Transverse colon (tissue), 4 donors: ENCODE data around the gene PTBP3. TPM values are rescaled to one million over a fixed set of nuclear protein-coding genes. Genes with fewer than 3 reads are reported as not detected.
A peak's percentile ranks its signal among the peaks of the same experiment; 100 is the strongest.

Experiments used
- DNase-seq: peaks from one replicate; pipeline ENCODE4 v3.0.0-alpha.2; 2019
- H3K27ac ChIP-seq, 4 donors: fragments of 200-600 bp; sonication (generic); 2 replicates each; pipeline ENCODE4 v1.5.1; 2016 to 2018; ENCODE audit warnings: inconsistent platforms in 4 of 4
- H3K27me3 ChIP-seq: fragments of 200-600 bp; sonication (generic); 2 replicates; pipeline ENCODE4 v1.5.1; 2017; ENCODE audit warnings: inconsistent platforms
- H3K36me3 ChIP-seq, 4 donors: fragments of 200-600 bp; sonication (generic); 2 replicates each; pipeline ENCODE4 v1.5.1; 2017 to 2019; ENCODE audit warnings: inconsistent platforms in 4 of 4
- H3K4me1 ChIP-seq, 4 donors: fragments of 200-600 bp; sonication (generic); 2 replicates each; pipeline ENCODE4 v1.5.1; 2017 to 2020; ENCODE audit warnings: inconsistent platforms in 4 of 4
- H3K4me3 ChIP-seq, 4 donors: fragments of 200-600 bp; sonication (generic); 1 replicate in 1 of 4; 2 replicates in 3 of 4; pipeline versions ENCODE4 v1.5.1 to v1.6.1; 2017 to 2019; ENCODE audit warnings: inconsistent platforms in 4 of 4
- H3K9me3 ChIP-seq, 2 donors: fragments of 200-600 bp; sonication (generic); 2 replicates each; pipeline ENCODE4 v1.5.1; 2017 to 2019; ENCODE audit warnings: inconsistent platforms in 2 of 2
- EP300 ChIP-seq: sonication (generic); formaldehyde crosslinking; IDR thresholded peaks from one replicate; pipeline ENCODE4 v1.6.1; 2017; ENCODE audit warnings: antibody characterized with exemption, low read depth
- POLR2A ChIP-seq: fragments of 450-650 bp; IDR thresholded peaks from one replicate; pipeline ENCODE4 v1.6.1; 2016; ENCODE audit warnings: antibody characterized with exemption, mild to moderate bottlenecking, moderate library complexity
- POLR2AphosphoS5 ChIP-seq, 3 donors: sonication (generic); formaldehyde crosslinking; IDR thresholded peaks; one replicate each; pipeline ENCODE4 v1.6.1; 2016; ENCODE audit warnings: antibody characterized with exemption in 3 of 3
- WGBS, 2 donors: methylation state at CpG; one replicate each; pipeline ENCODE4 v1.1.5; 2018; ENCODE audit warnings: low coverage in 1 of 2; 5-methylcytosine and 5-hydroxymethylcytosine counted together
- in situ Hi-C, 4 donors: fragments of 200-750 bp; cut with MboI; loops; one replicate each; pipeline versions ENCODE4 v1.15.0 to v1.15.1; 2017; ENCODE audit warnings: low sequenced_read_pairs in 3 of 4, low pct_ligation_motif_present in 1 of 4, low pct_unique_long_range_greater_than_20kb in 1 of 4
- intact Hi-C: fragments of 100-400 bp; cut with DNase I; formaldehyde crosslinking; loops from one replicate; pipeline ENCODE4 v1.15.1; 2023; ENCODE audit warnings: low total_unique reads
- total RNA-seq, 4 donors: library from RNA; depleted of rRNA; stranded (reverse); fragments of >200 nt; gene quantifications; one replicate each; pipeline ENCODE4 v1.1.0, GENCODE V29; 2016
- TF ChIP-seq, protein P1 (sequence below), 5 experiments: fragments of 200-600 bp in 3 of 5; fragments of 450-650 bp in 2 of 5; sonication (generic) in 3 of 5; IDR thresholded peaks; 1 replicate in 2 of 5; 2 replicates in 3 of 5; pipeline ENCODE4 v1.5.1; 2016 to 2017; ENCODE audit warnings: antibody characterized with exemption in 5 of 5, inconsistent platforms in 3 of 5, mild to moderate bottlenecking in 2 of 5, moderate library complexity in 1 of 5

The PTBP3 gene
- total RNA-seq, 4 donors from 2014 or later, result 25.3 to 96.9 (median 54.7) TPM

DNA sequence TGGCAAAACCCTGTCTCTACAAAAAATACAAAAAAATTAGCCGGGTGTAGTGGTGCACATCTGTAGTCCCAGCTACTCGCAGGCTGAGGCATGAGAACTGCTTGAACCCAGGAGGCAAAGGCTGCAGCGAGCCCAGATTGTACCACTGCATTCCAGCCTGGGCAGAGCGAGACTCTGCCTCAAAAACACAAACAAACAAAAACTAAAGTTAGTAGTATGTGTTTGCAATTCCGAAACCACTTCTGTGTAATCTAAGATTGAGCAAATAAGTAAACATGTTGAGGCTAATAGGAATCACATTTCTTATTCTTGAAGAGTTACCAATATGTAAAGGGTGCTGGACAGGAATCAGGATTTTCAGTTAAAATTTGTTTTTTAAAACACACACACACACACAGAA, 88.3 kb downstream of the PTBP3 start:
- TF ChIP-seq POLR2AphosphoS5 (IDR thresholded peaks at IDR 0.05) (no peak), EP300 (no peak), POLR2A (no peak)
- TF ChIP-seq, protein P1, sequence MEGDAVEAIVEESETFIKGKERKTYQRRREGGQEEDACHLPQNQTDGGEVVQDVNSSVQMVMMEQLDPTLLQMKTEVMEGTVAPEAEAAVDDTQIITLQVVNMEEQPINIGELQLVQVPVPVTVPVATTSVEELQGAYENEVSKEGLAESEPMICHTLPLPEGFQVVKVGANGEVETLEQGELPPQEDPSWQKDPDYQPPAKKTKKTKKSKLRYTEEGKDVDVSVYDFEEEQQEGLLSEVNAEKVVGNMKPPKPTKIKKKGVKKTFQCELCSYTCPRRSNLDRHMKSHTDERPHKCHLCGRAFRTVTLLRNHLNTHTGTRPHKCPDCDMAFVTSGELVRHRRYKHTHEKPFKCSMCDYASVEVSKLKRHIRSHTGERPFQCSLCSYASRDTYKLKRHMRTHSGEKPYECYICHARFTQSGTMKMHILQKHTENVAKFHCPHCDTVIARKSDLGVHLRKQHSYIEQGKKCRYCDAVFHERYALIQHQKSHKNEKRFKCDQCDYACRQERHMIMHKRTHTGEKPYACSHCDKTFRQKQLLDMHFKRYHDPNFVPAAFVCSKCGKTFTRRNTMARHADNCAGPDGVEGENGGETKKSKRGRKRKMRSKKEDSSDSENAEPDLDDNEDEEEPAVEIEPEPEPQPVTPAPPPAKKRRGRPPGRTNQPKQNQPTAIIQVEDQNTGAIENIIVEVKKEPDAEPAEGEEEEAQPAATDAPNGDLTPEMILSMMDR (IDR thresholded peaks at IDR 0.05), result no peak
- no peak for DNase-seq
- Histone ChIP-seq H3K27me3 (no peaks in the 10 kb centered on the region), H3K4me3 (no peak overlapping the region), H3K4me1 (peaks cover 0 to 11% (median 7%) of the 10 kb centered on the region in 4 donors), H3K36me3 (peaks cover 0 to 8% (median 0%) of the 10 kb centered on the region in 4 donors), H3K9me3 (no peaks in the 10 kb centered on the region), H3K27ac (no peak overlapping the region)
- intact Hi-C loops, result no loop called here
- WGBS, 2 donors, result 92% methylated on average over 5 of the region's 5 CpGs; no CpG with 5 or more reads in 1 of the 2 donors
- in situ Hi-C loops, result no loop called here

DNA sequence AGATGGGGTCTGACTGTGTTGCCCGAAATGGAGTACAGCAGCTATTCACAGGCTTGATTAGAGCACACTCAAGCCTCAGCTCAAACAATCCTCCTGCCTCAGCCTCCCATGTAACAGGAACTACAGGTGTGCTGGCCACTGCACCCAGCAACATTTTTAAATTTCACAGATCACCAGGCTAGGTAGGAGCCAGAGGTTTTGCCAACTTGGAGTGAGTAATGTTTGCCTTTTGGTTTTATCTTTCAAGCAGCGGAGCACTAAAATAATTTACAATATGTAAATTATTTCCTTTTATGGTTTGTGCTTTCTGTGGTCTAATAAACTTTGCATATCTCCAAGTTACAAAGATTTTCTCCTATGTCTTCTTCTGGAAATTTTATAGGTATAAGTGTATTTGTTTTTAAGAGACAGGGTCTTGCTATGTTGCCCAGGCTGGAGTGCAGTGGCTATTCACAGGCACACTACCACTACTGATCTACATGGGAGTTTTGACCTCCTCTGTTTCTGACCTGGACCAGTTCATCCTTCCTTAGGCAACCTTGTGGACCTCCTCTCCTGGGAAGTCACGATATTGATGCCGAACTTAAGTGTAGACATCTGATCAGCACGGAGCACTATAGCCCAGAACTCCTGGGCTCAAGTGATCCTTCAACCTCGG, 91.1 kb downstream of the PTBP3 start:
- no peak for TF ChIP-seq POLR2A
- TF ChIP-seq EP300, result no peak
- TF ChIP-seq POLR2AphosphoS5 (IDR thresholded peaks at IDR 0.05), result no peak
- TF ChIP-seq, protein P1 (IDR thresholded peaks at IDR 0.05), result no peak
- intact Hi-C loops (no loop called here), in situ Hi-C loops (no loop called here)
- H3K36me3 ChIP-seq, result peaks cover 0 to 8% (median 0%) of the 10 kb centered on the region in 4 donors
- H3K4me1 ChIP-seq, result peaks cover 0 to 12% (median 7%) of the 10 kb centered on the region in 4 donors
- H3K4me3 ChIP-seq, result no peak overlapping the region
- H3K27me3 ChIP-seq, result no peaks in the 10 kb centered on the region
- H3K27ac ChIP-seq, result peak overlapping the region in 1 of 4 donors; percentile 29
- 51 to 89% methylated on average over 2 to 6 of the region's 6 CpGs for WGBS, 2 donors
- no peaks in the 10 kb centered on the region for H3K9me3 ChIP-seq
- no peak for DNase-seq

DNA sequence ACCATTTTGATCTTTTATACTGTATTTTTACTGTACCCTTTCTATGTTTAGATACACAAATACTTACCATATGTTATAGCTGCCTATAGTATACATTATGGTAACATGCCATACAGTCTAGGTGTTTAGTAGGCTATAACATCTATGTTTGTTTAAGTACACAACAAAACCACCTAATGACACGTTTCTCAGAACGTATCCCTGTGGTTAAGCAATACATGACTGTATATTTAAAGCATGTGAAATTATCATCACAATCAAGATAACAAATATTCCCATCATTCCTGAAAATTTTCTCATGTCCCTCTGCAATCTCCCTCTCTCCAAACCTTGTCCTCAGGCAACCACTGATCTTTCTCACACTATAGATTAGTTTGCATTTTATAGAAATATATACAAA, 91.9 kb downstream of the PTBP3 start:
- WGBS, 2 donors, result 48 to 64% methylated on average over 2 of the region's 2 CpGs
- no peak for DNase-seq
- no peak overlapping the region for H3K4me3 ChIP-seq
- in situ Hi-C loops (no loop called here), intact Hi-C loops (no loop called here)
- TF ChIP-seq, protein P1 (IDR thresholded peaks at IDR 0.05), result no peak
- TF ChIP-seq POLR2A (no peak), EP300 (no peak), POLR2AphosphoS5 (IDR thresholded peaks at IDR 0.05) (no peak)
- H3K27me3 ChIP-seq, result no peaks in the 10 kb centered on the region
- peak overlapping the region in 1 of 4 donors; percentile 29 for H3K27ac ChIP-seq
- H3K9me3 ChIP-seq, result no peaks in the 10 kb centered on the region
- peaks cover 0 to 16% (median 8%) of the 10 kb centered on the region in 4 donors for H3K4me1 ChIP-seq
- peaks cover 0 to 8% (median 0%) of the 10 kb centered on the region in 4 donors for H3K36me3 ChIP-seq

DNA sequence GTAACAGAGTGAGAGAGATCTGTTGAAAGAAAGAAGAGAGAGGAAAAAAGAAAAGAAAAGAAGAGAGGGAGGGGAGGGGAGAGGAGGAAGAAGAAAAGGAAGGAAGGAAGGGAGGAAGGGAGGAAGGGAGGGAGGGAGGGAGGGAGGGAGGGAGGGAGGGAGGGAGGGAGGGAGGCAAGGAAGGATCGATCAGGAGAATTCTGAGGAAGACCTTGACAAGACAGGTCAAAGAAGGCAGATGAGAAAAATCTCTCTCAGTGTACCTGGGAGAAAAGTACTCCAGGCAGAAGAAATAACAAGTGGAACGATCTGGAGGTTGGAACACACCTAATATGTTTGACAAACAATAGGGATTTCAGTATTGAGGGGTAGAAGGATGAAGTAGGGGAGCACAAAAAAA, 93.7 kb downstream of the PTBP3 start:
- TF ChIP-seq EP300, result no peak
- TF ChIP-seq POLR2AphosphoS5 (IDR thresholded peaks at IDR 0.05), result no peak
- no peak for TF ChIP-seq POLR2A
- TF ChIP-seq, protein P1 (IDR thresholded peaks at IDR 0.05), result no peak
- Histone ChIP-seq H3K27me3 (no peaks in the 10 kb centered on the region), H3K36me3 (no peaks in the 10 kb centered on the region), H3K4me1 (peaks cover 0 to 34% (median 16%) of the 10 kb centered on the region in 4 donors), H3K4me3 (no peak overlapping the region), H3K9me3 (no peaks in the 10 kb centered on the region), H3K27ac (no peak overlapping the region)
- WGBS, 2 donors, result 85 to 89% methylated on average over 2 of the region's 2 CpGs
- no peak for DNase-seq
- intact Hi-C loops (no loop called here), in situ Hi-C loops (no loop called here)
